Measurements from ENCODE around the gene CACNB2.

Gene CACNB2

GRCh38 chr10:18113881-18114280, 26.3 kb upstream of the CACNB2 start:
- H3K4me1 ChIP-seq (ENCODE audit: control insufficient read depth in 1 of 2, insufficient read depth in 2 of 2, low read length in 2 of 2): no peaks in the 10 kb centered on the region
- no peak overlapping the region for H3K4me3 ChIP-seq (ENCODE audit: low read depth in 1 of 2, low read length in 2 of 2)
- H3K36me3 ChIP-seq (ENCODE audit: control insufficient read depth in 1 of 2, insufficient read depth in 2 of 2, low read length in 2 of 2): no peaks in the 10 kb centered on the region
- no peaks in the 10 kb centered on the region for H3K27me3 ChIP-seq (ENCODE audit: control insufficient read depth in 1 of 2, insufficient read depth in 2 of 2, low read length in 2 of 2)
- H3K9ac ChIP-seq (ENCODE audit: low read depth in 1 of 2, low read length in 2 of 2): no peak overlapping the region
- H3K9me3 ChIP-seq (ENCODE audit: control insufficient read depth in 1 of 2, low read length in 2 of 2): no peaks in the 10 kb centered on the region
- no peak overlapping the region for H3K27ac ChIP-seq (ENCODE audit: low read depth, low read length)

GRCh38 chr10:18117276-18117675, 22.9 kb upstream of the CACNB2 start:
- no peak overlapping the region for H3K27ac ChIP-seq (ENCODE audit: low read depth, low read length)
- H3K4me1 ChIP-seq (ENCODE audit: control insufficient read depth in 1 of 2, insufficient read depth in 2 of 2, low read length in 2 of 2): no peaks in the 10 kb centered on the region
- H3K9me3 ChIP-seq (ENCODE audit: control insufficient read depth in 1 of 2, low read length in 2 of 2): no peaks in the 10 kb centered on the region
- H3K9ac ChIP-seq (ENCODE audit: low read depth in 1 of 2, low read length in 2 of 2): no peak overlapping the region
- H3K4me3 ChIP-seq (ENCODE audit: low read depth in 1 of 2, low read length in 2 of 2): no peak overlapping the region
- no peaks in the 10 kb centered on the region for H3K36me3 ChIP-seq (ENCODE audit: control insufficient read depth in 1 of 2, insufficient read depth in 2 of 2, low read length in 2 of 2)
- H3K27me3 ChIP-seq (ENCODE audit: control insufficient read depth in 1 of 2, insufficient read depth in 2 of 2, low read length in 2 of 2): no peaks in the 10 kb centered on the region

- H3K4me3 ChIP-seq (ENCODE audit: low read depth in 1 of 2, low read length in 2 of 2): no peak overlapping the region
- H3K27ac ChIP-seq (ENCODE audit: low read depth, low read length): no peak overlapping the region
- no peaks in the 10 kb centered on the region for H3K36me3 ChIP-seq (ENCODE audit: control insufficient read depth in 1 of 2, insufficient read depth in 2 of 2, low read length in 2 of 2)
- H3K27me3 ChIP-seq (ENCODE audit: control insufficient read depth in 1 of 2, insufficient read depth in 2 of 2, low read length in 2 of 2): no peaks in the 10 kb centered on the region
- H3K9me3 ChIP-seq (ENCODE audit: control insufficient read depth in 1 of 2, low read length in 2 of 2): no peaks in the 10 kb centered on the region
- H3K9ac ChIP-seq (ENCODE audit: low read depth in 1 of 2, low read length in 2 of 2): no peak overlapping the region
- no peaks in the 10 kb centered on the region for H3K4me1 ChIP-seq (ENCODE audit: control insufficient read depth in 1 of 2, insufficient read depth in 2 of 2, low read length in 2 of 2)
Measured at GRCh38 chr10:18122753-18123152, 17.5 kb upstream of the CACNB2 start.

DNA sequence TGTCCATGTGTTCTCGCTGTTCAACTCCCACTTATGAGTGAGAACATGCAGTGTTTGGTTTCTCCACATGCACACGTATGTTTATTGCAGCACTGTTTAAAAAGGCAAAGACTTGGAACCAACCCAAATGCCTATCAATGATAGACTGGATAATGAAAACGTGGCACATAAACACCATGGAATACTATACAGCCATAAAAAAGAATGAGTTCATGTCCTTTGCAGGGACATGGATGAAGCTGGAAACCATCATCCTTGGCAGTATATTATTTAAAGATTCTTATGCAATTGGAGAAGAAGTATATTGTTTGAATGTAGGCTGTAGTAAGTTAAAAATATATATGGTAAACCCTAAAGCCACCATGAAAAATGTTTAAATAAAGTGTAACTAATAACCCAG, 7.2 kb upstream of the CACNB2 start:
- no peaks in the 10 kb centered on the region for H3K27me3 ChIP-seq (ENCODE audit: control insufficient read depth in 1 of 2, insufficient read depth in 2 of 2, low read length in 2 of 2)
- H3K9me3 ChIP-seq (ENCODE audit: control insufficient read depth in 1 of 2, low read length in 2 of 2): no peaks in the 10 kb centered on the region
- no peak overlapping the region for H3K27ac ChIP-seq (ENCODE audit: low read depth, low read length)
- H3K4me1 ChIP-seq (ENCODE audit: control insufficient read depth in 1 of 2, insufficient read depth in 2 of 2, low read length in 2 of 2): no peaks in the 10 kb centered on the region
- no peak overlapping the region for H3K9ac ChIP-seq (ENCODE audit: low read depth in 1 of 2, low read length in 2 of 2)
- no peak overlapping the region for H3K4me3 ChIP-seq (ENCODE audit: low read depth in 1 of 2, low read length in 2 of 2)
- no peaks in the 10 kb centered on the region for H3K36me3 ChIP-seq (ENCODE audit: control insufficient read depth in 1 of 2, insufficient read depth in 2 of 2, low read length in 2 of 2)

DNA sequence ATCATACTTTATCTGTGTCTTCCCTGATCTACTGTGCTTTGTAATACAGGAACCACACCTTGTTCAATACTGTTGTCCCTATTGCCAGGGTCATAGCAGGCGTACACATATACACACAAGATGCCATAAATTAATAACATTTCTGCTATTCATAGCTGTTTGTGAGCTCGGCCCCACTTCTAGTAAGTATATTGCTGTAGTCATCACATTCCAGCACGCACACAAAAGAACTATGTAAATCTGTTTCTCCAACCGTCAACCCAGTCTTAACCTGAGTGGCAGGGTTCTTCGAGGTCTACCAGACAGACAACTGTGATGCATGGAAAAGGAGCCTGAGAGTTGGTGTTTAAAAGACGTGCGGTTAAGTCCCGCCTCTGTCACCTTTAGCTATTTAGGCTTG, 5.7 kb upstream of the CACNB2 start:
- no peaks in the 10 kb centered on the region for H3K36me3 ChIP-seq (ENCODE audit: control insufficient read depth in 1 of 2, insufficient read depth in 2 of 2, low read length in 2 of 2)
- H3K4me3 ChIP-seq (ENCODE audit: low read depth in 1 of 2, low read length in 2 of 2): no peak overlapping the region
- H3K4me1 ChIP-seq (ENCODE audit: control insufficient read depth in 1 of 2, insufficient read depth in 2 of 2, low read length in 2 of 2): no peaks in the 10 kb centered on the region
- H3K9me3 ChIP-seq (ENCODE audit: control insufficient read depth in 1 of 2, low read length in 2 of 2): no peaks in the 10 kb centered on the region
- no peaks in the 10 kb centered on the region for H3K27me3 ChIP-seq (ENCODE audit: control insufficient read depth in 1 of 2, insufficient read depth in 2 of 2, low read length in 2 of 2)
- H3K9ac ChIP-seq (ENCODE audit: low read depth in 1 of 2, low read length in 2 of 2): no peak overlapping the region
- no peak overlapping the region for H3K27ac ChIP-seq (ENCODE audit: low read depth, low read length)

DNA sequence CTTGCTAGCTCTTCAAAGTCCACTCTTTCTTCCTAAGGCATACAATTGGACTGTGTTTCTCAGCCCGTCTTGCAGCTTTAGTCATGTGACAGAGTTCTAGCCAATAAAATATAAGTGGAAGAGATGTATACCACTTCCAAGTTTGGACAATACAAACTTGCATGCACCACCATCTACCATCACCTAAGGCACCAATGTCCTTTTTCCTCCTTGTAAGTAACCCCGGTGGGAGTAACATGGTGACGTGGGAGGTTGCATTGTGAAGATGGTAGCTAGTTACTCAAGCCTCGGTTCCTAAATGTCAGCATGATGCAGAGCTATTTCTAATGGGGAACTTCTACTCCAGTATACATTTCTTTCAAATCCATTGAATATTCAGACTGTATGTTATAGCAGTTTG, 5.3 kb upstream of the CACNB2 start:
- H3K4me3 ChIP-seq (ENCODE audit: low read depth in 1 of 2, low read length in 2 of 2): no peak overlapping the region
- H3K9ac ChIP-seq (ENCODE audit: low read depth in 1 of 2, low read length in 2 of 2): no peak overlapping the region
- H3K9me3 ChIP-seq (ENCODE audit: control insufficient read depth in 1 of 2, low read length in 2 of 2): no peaks in the 10 kb centered on the region
- no peak overlapping the region for H3K27ac ChIP-seq (ENCODE audit: low read depth, low read length)
- no peaks in the 10 kb centered on the region for H3K27me3 ChIP-seq (ENCODE audit: control insufficient read depth in 1 of 2, insufficient read depth in 2 of 2, low read length in 2 of 2)
- H3K4me1 ChIP-seq (ENCODE audit: control insufficient read depth in 1 of 2, insufficient read depth in 2 of 2, low read length in 2 of 2): peaks cover 0 to 3% of the 10 kb centered on the region in 2 donors
- H3K36me3 ChIP-seq (ENCODE audit: control insufficient read depth in 1 of 2, insufficient read depth in 2 of 2, low read length in 2 of 2): no peaks in the 10 kb centered on the region

DNA sequence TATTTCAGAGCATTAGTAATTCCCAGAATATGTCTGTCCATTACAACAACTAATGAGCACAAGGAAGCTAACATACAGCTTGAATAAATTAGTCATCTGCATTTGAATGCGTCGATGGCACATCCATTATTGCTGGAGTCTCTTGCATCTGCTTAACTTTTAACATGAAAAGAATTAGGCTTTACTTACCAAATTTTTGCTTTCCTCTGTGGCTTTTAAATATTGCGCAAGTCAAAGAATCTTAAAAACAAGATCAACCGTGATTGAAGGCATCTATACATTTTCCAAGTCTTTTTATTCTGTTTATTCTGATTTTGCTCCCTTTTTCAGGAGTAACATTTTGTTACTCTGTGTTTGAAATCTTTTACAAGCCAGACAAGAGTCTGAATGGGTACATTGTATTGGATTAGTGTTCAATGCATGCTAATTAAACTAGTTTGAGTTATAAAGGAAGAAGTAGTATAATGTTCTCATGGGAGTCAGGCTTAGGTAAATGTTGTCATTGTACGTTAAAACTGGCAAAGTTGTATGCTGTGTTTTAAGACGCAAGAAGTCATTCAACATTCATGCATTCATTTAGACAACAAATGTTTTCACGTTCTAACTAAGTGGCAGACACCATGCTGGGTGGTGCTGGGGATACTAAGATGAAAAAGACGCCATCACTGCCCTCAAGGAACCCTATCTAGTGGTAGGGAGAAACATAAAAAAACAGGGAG, 4.0 kb upstream of the CACNB2 start:
- Histone ChIP-seq H3K9ac (ENCODE audit: low read depth in 1 of 2, low read length in 2 of 2) (no peak overlapping the region), H3K27me3 (ENCODE audit: control insufficient read depth in 1 of 2, insufficient read depth in 2 of 2, low read length in 2 of 2) (no peaks in the 10 kb centered on the region), H3K4me1 (ENCODE audit: control insufficient read depth in 1 of 2, insufficient read depth in 2 of 2, low read length in 2 of 2) (peaks cover 2 to 5% of the 10 kb centered on the region in 2 donors), H3K27ac (ENCODE audit: low read depth, low read length) (no peak overlapping the region), H3K9me3 (ENCODE audit: control insufficient read depth in 1 of 2, low read length in 2 of 2) (no peaks in the 10 kb centered on the region), H3K4me3 (ENCODE audit: low read depth in 1 of 2, low read length in 2 of 2) (no peak overlapping the region), H3K36me3 (ENCODE audit: control insufficient read depth in 1 of 2, insufficient read depth in 2 of 2, low read length in 2 of 2) (no peaks in the 10 kb centered on the region)

DNA sequence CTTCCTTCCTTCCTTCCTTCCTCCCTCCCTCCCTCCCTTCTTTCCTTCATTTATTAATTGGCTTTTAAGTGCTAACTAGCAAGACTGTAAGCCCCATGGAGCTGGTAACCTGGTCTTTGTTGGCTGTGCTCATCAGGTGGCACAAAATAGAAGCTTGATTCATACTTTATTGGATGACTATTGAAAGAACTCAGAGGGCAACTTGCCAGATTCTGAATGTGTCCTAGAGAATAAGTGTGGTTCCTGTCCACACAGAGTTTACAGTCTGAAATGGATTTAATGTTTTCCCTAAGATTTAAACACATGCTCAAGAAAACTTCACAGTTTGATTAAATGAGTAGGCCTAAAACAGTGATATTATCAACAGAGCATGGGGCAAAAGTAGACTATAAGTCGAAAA, 3.1 kb upstream of the CACNB2 start:
- Histone ChIP-seq H3K9me3 (ENCODE audit: control insufficient read depth in 1 of 2, low read length in 2 of 2) (no peaks in the 10 kb centered on the region), H3K9ac (ENCODE audit: low read depth in 1 of 2, low read length in 2 of 2) (no peak overlapping the region), H3K36me3 (ENCODE audit: control insufficient read depth in 1 of 2, insufficient read depth in 2 of 2, low read length in 2 of 2) (no peaks in the 10 kb centered on the region), H3K27ac (ENCODE audit: low read depth, low read length) (no peak overlapping the region), H3K4me3 (ENCODE audit: low read depth in 1 of 2, low read length in 2 of 2) (no peak overlapping the region), H3K27me3 (ENCODE audit: control insufficient read depth in 1 of 2, insufficient read depth in 2 of 2, low read length in 2 of 2) (no peaks in the 10 kb centered on the region), H3K4me1 (ENCODE audit: control insufficient read depth in 1 of 2, insufficient read depth in 2 of 2, low read length in 2 of 2) (peaks cover 5 to 6% of the 10 kb centered on the region in 2 donors)

- peak overlapping the region; percentile 59 to 72 for H3K4me3 ChIP-seq (ENCODE audit: low read depth in 1 of 2, low read length in 2 of 2)
- no peaks in the 10 kb centered on the region for H3K36me3 ChIP-seq (ENCODE audit: control insufficient read depth in 1 of 2, insufficient read depth in 2 of 2, low read length in 2 of 2)
- H3K27me3 ChIP-seq (ENCODE audit: control insufficient read depth in 1 of 2, insufficient read depth in 2 of 2, low read length in 2 of 2): no peaks in the 10 kb centered on the region
- H3K9me3 ChIP-seq (ENCODE audit: control insufficient read depth in 1 of 2, low read length in 2 of 2): no peaks in the 10 kb centered on the region
- H3K4me1 ChIP-seq (ENCODE audit: control insufficient read depth in 1 of 2, insufficient read depth in 2 of 2, low read length in 2 of 2): peaks cover 6 to 8% of the 10 kb centered on the region in 2 donors
- peak overlapping the region; percentile 55 to 59 for H3K9ac ChIP-seq (ENCODE audit: low read depth in 1 of 2, low read length in 2 of 2)
- H3K27ac ChIP-seq (ENCODE audit: low read depth, low read length): peak overlapping the region; percentile 25
Measured at GRCh38 chr10:18140957-18141845, 977 bp downstream of the CACNB2 start.

DNA sequence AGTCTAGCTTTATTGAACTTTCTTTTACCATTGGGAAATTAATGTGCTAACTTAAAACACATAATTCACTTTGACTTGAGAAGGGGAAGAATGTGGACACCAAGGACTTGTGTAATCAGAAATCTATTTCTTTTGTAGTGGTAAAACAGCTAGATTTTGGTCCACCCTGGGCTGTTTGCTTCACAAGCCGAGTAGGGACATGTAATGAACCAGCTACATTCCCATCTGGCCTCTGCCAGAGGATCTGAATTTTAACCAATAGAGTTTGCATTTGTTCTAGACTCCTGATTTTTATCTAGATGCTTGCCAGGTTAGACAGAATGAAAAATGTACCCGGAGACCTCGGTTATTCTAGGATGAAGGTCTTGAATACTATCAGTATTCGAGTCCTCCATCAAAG, 1.9 kb downstream of the CACNB2 start:
- Histone ChIP-seq H3K9ac (ENCODE audit: low read depth in 1 of 2, low read length in 2 of 2) (peak overlapping the region in 1 of 2 donors; percentile 47), H3K9me3 (ENCODE audit: control insufficient read depth in 1 of 2, low read length in 2 of 2) (no peaks in the 10 kb centered on the region), H3K27me3 (ENCODE audit: control insufficient read depth in 1 of 2, insufficient read depth in 2 of 2, low read length in 2 of 2) (no peaks in the 10 kb centered on the region), H3K36me3 (ENCODE audit: control insufficient read depth in 1 of 2, insufficient read depth in 2 of 2, low read length in 2 of 2) (no peaks in the 10 kb centered on the region), H3K27ac (ENCODE audit: low read depth, low read length) (no peak overlapping the region), H3K4me3 (ENCODE audit: low read depth in 1 of 2, low read length in 2 of 2) (peak overlapping the region in 1 of 2 donors; percentile 72), H3K4me1 (ENCODE audit: control insufficient read depth in 1 of 2, insufficient read depth in 2 of 2, low read length in 2 of 2) (peaks cover 6 to 8% of the 10 kb centered on the region in 2 donors)
